ENCODE measurements around the gene RAB11A.
A peak's percentile ranks its signal among the peaks of the same experiment; 100 is the strongest.

The RAB11A gene

DNA sequence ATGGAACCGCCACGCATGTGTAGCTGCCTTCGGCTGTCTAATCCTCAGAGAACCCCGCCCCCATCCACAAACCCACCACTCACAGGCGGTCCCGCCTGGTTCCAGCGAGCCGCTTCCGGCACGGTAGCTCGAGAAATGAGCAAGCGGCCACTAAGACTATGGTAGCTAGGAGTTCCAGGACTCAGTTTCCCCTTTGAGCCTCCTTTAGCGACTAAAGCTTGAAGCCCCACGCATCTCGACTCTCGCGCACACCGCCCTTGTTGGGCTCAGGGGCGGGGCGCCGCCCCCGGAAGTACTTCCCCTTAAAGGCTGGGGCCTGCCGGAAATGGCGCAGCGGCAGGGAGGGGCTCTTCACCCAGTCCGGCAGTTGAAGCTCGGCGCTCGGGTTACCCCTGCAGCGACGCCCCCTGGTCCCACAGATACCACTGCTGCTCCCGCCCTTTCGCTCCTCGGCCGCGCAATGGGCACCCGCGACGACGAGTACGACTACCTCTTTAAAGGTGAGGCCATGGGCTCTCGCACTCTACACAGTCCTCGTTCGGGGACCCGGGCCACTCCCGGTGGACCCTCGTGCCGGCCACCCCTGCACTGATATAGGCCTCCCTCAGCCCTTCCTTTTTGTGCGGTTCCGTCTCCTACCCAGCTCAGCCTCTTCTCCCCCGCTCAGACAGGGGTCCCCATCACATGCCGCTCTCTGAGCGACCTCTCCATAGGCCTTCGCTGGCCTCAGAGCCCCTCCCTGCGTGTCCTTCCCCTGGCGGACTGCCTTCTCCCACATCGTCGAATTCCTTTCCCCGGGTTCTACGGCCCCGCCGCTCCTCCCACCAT lies at the start of gene RAB11A:
Gene RAB11A, plus strand, starts transcription at position 366 of the 828 bp plus-strand sequence. Its CDS starts 95 bp downstream, at position 461.
- peak; percentile 98 for DNase-seq

GRCh38 chr15:65819563-65819960 lies 49.7 kb upstream of the RAB11A start:
- no peak for DNase-seq

DNA sequence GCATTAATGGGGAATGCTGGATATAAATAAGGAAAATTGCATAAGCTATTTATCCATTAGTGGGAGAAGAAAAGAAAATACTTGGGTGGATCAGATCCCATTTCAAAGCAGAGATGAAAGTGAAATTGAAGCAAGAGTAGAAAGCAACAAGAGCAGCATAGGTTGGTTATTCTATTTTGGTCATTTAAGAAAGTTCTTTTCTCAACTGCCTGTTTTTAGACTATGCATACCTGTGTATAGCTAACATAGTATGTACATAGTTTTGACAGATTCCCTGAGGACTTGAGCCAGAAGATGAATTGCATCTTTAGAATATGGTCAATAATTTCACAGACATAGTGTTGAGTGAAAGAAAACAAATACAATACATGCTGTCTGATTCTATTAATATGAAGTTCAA lies 48.2 kb upstream of the RAB11A start:
- DNase-seq = no peak

- DNase-seq = no peak
These were observed 47.0 kb upstream of the RAB11A start for GRCh38 chr15:65822316-65822715.

DNA sequence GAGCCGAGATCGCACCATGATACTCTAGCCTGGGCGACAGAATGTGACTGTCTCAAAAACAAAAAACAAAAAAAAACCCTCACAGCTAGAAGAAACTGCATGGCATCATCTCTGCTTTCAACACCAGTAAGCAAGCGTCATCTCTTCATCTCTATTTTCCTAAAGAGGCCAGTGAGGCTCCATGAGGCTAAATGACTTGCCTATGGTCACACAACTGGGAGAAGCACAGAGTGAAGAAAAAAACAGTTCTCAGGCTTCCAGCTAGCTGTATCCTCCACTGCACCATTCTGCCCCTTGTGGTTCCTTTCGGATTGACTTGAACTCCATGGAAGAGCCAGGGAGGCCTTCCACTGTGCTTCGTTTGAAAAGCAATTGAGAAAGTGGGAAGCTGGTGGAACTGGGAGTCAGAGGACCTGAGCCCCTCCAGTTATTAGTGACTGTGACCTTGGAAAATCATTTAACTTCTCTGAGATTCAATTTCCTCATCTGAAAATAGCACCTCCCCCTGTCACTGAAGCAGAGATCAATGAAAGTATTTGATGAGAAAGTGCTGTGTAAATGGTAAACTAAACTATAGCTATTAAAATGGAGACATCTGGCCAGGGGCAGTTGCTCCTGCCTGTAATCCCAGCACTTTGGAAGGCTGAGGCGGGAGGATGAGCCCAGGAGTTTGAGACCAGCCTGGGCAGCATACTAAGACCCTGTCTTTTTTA lies 45.1 kb upstream of the RAB11A start:
- DNase-seq = no peak

GRCh38 chr15:65824941-65825544 lies 44.2 kb upstream of the RAB11A start:
- no peak for DNase-seq

- DNase-seq = no peak
These were observed 42.2 kb upstream of the RAB11A start for GRCh38 chr15:65827065-65827464.

DNA sequence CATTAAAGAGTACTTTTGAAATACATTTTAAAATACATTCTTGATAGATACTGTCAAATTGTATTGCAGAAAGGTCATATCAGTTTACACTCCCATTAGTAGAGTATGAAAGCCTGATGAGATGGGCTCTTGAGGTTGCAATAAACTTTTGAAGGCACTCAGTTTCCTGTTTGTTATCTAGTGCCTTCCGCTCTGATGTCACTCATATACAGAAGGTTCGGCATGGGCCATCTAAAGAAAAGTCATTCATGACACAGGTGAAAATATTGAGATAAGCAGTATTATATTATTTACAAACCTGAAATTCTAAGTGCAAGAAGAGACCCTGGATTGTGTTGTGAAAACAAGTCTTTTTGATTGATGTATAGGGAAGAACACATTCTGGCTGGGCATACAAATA lies 40.7 kb upstream of the RAB11A start:
- DNase-seq = peak; percentile 69

DNA sequence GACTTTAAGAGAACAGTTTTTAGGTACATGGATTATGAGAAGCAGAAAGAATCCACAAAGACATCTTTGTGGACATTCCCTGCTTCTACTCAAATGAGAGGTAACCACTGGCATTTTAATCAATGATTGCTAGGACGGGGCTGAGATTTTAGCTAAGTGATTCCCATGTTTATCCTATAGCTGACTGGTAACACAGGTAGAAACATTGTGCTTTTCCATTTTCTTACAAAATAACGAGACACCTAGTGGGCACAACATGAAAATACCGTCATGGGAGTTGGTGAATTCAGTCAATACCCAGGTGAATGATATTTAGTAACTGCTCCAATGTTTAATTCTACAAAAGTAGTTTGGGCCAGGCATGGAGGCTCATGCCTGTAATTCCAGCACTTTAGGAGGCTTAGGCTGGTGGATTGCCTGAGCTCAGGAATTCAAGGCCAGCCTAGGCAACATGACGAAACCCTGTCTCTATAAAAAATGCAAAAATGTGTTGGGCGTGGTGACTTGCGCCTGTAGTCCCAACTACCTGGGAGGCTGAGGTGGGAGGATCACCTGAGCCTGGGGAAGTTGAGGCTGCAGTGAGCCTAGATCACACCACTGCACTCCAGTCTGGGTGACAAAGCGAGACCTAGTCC lies 40.0 kb upstream of the RAB11A start:
- DNase-seq = no peak

DNA sequence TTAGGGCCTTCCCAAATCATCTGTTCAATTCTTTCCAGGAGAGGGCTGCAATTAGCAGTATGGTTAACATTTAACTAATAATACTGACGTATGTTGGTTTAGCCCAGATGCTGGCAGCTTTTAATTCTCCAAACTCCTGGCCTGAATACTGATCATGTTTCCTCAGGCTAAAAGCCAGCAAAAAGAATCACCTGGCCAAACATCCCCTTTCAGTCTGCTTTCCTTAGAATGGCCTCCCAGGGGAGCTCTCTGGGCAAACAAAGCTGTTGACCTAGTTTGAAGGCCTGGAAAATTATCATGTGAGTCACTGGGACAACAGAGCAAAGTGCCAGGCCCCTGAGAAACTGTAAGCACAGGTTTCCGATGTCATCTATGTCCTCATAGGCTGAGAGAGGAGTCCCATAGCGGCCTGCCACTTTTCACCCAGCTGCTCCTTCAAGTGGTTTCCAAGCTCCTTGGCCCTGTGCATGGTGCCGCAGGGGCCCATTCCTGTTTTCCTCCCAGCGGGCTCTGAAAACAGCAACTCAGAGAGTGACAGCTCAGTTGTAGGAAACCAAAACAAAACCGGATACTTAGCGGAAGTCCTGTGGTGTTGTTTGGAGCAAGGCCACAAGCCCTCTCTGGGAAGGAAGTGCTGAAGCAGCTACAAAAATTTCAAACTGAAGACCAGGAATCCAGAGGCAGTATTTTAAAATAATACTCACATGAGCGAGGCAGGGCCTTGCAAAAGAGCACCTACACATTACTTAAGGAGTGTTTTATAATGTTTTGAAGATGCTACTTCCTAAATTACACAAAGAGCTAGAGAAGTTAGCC lies 36.5 kb upstream of the RAB11A start:
- DNase-seq = peak; percentile 82

GRCh38 chr15:65833501-65834205 lies 35.6 kb upstream of the RAB11A start:
- DNase-seq = peak; percentile 71

- DNase-seq = no peak
These were observed 34.5 kb upstream of the RAB11A start for GRCh38 chr15:65834603-65835282.

DNA sequence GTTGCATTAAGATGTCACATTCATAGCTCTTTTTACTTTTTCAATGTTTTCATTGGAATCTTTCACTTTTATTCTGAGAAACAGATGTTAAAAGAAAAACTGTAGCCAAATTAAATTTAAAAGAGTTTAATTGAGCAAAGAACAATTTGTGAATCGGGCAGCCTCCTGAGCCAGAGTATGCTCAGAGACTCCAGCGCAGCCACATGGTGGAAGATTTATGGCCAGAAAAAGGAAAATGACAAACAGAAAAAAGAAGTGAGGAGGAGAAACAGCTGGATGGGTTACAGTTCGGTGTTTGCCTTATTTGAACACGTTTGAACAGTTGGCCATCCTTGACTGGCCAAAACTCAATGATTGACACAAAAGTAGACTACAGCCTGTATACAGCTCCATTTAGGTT lies 33.8 kb upstream of the RAB11A start:
- no peak for DNase-seq

GRCh38 chr15:65836665-65837064 lies 32.6 kb upstream of the RAB11A start:
- DNase-seq = no peak

- no peak for DNase-seq
These were observed 31.7 kb upstream of the RAB11A start for GRCh38 chr15:65837301-65838294.

DNA sequence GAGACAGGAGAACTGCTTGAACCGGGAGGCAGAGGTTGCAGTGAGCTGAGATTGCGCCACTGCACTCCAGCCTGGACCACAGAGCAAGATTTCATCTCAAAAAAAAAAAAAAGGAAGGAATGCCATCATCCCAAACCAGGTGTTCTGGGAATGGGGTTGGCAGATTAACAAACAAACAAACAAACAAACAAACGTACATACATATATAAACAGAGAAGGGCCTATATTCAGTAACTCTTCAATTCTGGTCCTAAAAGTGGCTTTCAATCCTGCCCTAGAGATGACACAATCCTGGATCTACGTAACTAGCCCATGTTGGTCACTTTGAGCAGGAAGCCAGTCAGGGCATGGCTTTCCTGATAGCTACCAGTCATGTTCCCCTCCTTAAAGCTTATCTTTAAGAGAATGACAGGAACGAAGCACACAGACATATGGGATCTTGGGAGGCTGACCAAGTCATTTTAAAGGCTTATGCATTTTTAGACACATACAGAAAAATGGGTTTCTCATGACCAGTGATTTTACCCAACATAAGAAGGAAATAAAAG lies 29.9 kb upstream of the RAB11A start:
- DNase-seq = no peak

DNA sequence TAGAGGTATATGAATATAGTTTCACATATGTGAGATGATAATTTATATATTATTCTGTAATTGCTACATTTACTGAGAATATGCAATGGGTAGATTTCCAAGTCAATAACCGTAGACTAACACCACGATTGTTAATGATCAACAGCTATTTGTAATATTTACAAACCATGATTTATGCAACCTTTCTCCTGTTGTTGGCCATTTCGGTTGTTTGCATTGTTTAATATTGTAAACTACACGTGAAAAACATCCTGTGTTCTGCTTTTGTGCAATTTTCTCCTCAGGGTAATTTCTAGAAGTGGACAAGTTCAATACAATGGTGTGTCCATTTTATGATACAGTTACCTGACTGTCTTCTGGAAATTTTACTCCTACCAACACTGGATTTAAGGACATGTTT lies 29.3 kb upstream of the RAB11A start:
- no peak for DNase-seq

DNA sequence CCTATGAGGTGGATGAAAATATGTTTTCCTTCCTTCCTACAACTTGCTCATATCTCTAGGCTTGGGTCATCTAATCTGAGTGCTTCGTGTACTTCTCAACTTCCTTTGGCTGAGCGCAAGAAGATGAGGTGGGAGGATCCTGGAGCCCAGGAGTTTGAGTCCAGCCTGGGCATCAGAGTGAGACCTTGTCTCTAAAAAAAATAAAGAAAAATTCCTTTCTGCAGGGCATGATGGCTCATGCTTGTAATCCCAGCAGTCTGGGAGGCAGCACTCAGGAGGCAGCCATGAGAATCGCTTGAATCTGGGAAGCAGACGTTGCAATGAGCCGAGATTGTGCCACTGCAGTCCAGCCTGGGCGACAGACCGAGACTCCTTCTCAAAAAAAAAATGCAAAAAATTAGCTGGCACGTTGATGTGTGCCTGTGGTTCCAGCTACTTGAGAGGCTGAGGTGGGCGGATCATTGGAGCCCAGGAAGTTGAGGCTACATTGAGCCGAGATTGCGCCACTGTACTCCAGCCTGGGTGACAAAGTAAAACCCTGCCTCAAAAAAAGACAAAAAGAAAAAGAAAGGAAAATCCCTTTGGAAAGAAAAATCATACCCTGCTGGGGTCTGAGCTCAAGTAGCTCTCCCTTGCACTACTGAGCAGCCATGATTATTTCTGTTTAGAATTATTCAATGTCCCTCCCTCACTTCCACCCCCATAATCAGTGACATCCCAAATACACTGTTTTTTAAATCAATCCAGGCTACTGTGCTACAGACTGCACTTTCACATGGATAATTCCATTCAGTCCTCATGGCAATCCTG lies 28.0 kb upstream of the RAB11A start:
- no peak for DNase-seq

Measured in activated effector memory CD4-positive, alpha-beta T cell treated with anti-CD3 and anti-CD28 coated beads, Interleukin-2, amount 50 U/mL, for 16 hours (primary cell).